ENCODE measurements around the gene SLC2A6. TPM values are rescaled to one million over a fixed set of nuclear protein-coding genes. Genes with fewer than 3 reads are reported as not detected.
A peak's percentile ranks its signal among the peaks of the same experiment; 100 is the strongest.

The SLC2A6 gene
- polyA plus RNA-seq, 1 of the 3 experiments (the other 2 are of a cell fraction): 5.2 TPM

- Histone ChIP-seq H3K36me3 (replicated peaks in 1 of 2; ENCODE audit: control insufficient read depth in 1 of 2, insufficient read depth in 2 of 2, low read length in 1 of 2) (no peaks in the 10 kb centered on the region), H3K27ac (ENCODE audit: low read depth in 2 of 2, low read length in 1 of 2) (peak overlapping the region in 1 of 2 experiments; percentile 99; a peak in 2 of 4 replicates), H3K4me1 (ENCODE audit: control insufficient read depth in 1 of 2, insufficient read depth in 2 of 2, low read depth in 1 of 2, low read length in 1 of 2) (peaks cover 0 to 75% of the 10 kb centered on the region in 2 experiments; a peak in 2 of 4 replicates), H3K79me2 (ENCODE audit: insufficient read depth) (no peaks in the 10 kb centered on the region), H3F3A (replicated peaks; ENCODE audit: insufficient read depth) (peaks cover 4% of the 10 kb centered on the region), H3K9me2 (no peaks in the 10 kb centered on the region), H4K20me1 (ENCODE audit: insufficient read depth) (no peaks in the 10 kb centered on the region), H3K4me3 (ENCODE audit: low read depth in 2 of 2, low read length in 1 of 2) (no peak overlapping the region), H2AFZ (ENCODE audit: low read depth) (no peak overlapping the region), H3K27me3 (ENCODE audit: insufficient read depth) (no peaks in the 10 kb centered on the region), H3K9ac (no peak overlapping the region), H3K9me3 (no peaks in the 10 kb centered on the region), H3K4me2 (no peak overlapping the region)
- ChIA-PET POLR2A (interaction anchor here (3.4 kb wide), 1 partner anchor 18 kb away, joined by 37 read pairs; the partner anchor contains the start of gene ADAMTSL2), CTCF (no interaction called here)
- WGBS (ENCODE audit: low lambda C conversion rate): 51% methylated on average over 8 of the region's 11 CpGs
- DNase-seq: no peak
- TF ChIP-seq TCF12 (IDR thresholded peaks at IDR 0.05) (no peak), TAF1 (IDR thresholded peaks at IDR 0.05; ENCODE audit: borderline replicate concordance, low read depth, low read length) (no peak), GATA2 (CRISPR knock-in tag; IDR thresholded peaks at IDR 0.05) (no peak), EP300 (IDR thresholded peaks at IDR 0.05; ENCODE audit: borderline replicate concordance in 1 of 2, low read depth in 1 of 2, low read length in 1 of 2) (no peak), USF1 (IDR thresholded peaks at IDR 0.05; ENCODE audit: borderline replicate concordance, low read depth) (no peak), YY1 (IDR thresholded peaks at IDR 0.05; ENCODE audit: low read depth) (no peak), GABPA (IDR thresholded peaks at IDR 0.05; ENCODE audit: low read depth) (no peak), MEF2A (IDR thresholded peaks at IDR 0.05; ENCODE audit: borderline replicate concordance, low read depth) (no peak), JUND (IDR thresholded peaks at IDR 0.05) (no peak), TEAD4 (IDR thresholded peaks at IDR 0.05; ENCODE audit: borderline replicate concordance, insufficient read depth) (no peak), RAD21 (IDR thresholded peaks at IDR 0.05; ENCODE audit: low read length) (no peak), NFIC (IDR thresholded peaks at IDR 0.05; ENCODE audit: borderline replicate concordance) (no peak), FOXM1 (IDR thresholded peaks at IDR 0.05; ENCODE audit: low read depth) (no peak), MAX (IDR thresholded peaks at IDR 0.05; ENCODE audit: low read depth) (no peak), IRF3 (IDR thresholded peaks at IDR 0.05; ENCODE audit: low read depth, low read length) (no peak), PBX3 (IDR thresholded peaks at IDR 0.05) (no peak), RCOR1 (IDR thresholded peaks at IDR 0.05; ENCODE audit: low read length) (no peak), NRF1 (IDR thresholded peaks at IDR 0.05; ENCODE audit: low read depth, low read length) (no peak), REST (IDR thresholded peaks at IDR 0.05; ENCODE audit: low read depth, low read length) (no peak), POLR2AphosphoS5 (IDR thresholded peaks at IDR 0.05; ENCODE audit: low read depth, low read length) (no peak)
Observed at GRCh38 chr9:133516256-133516960, 37.5 kb upstream of the SLC2A6 start.

Measured in SK-N-SH (cell line).